Hippocampal formation (tissue), 2 donors: ENCODE results near the gene LAMA2.

Experiments
- DNase-seq, 2 donors: peaks; one replicate each; lab custom pipeline; 2025; lab: John Stamatoyannopoulos, UW

LAMA2 gene

GRCh38 chr6:128899341-128900050 is 16.6 kb downstream of the LAMA2 start:
- no peak for DNase-seq

- DNase-seq: no peak
These were observed 20.8 kb downstream of the LAMA2 start for GRCh38 chr6:128903715-128904114.

- no peak for DNase-seq
These were observed 31.1 kb downstream of the LAMA2 start for GRCh38 chr6:128914051-128914450.

GRCh38 chr6:128918886-128919285 is 35.9 kb downstream of the LAMA2 start:
- DNase-seq: no peak

- no peak for DNase-seq
These were observed 36.7 kb downstream of the LAMA2 start for GRCh38 chr6:128919412-128920180.

- no peak for DNase-seq
These were observed 42.8 kb downstream of the LAMA2 start for GRCh38 chr6:128925765-128926164.

- DNase-seq: no peak
These were observed 46.9 kb downstream of the LAMA2 start for GRCh38 chr6:128929869-128930268.

GRCh38 chr6:128930321-128930720 is 47.4 kb downstream of the LAMA2 start:
- no peak for DNase-seq

GRCh38 chr6:128932061-128932460 is 49.1 kb downstream of the LAMA2 start:
- DNase-seq: no peak

GRCh38 chr6:128950864-128951263 is 67.9 kb downstream of the LAMA2 start:
- DNase-seq: no peak

GRCh38 chr6:128952902-128953301 is 70.0 kb downstream of the LAMA2 start:
- DNase-seq: no peak

GRCh38 chr6:128954308-128955043 is 71.5 kb downstream of the LAMA2 start:
- DNase-seq: no peak

GRCh38 chr6:128963561-128963960 is 80.6 kb downstream of the LAMA2 start:
- no peak for DNase-seq

GRCh38 chr6:128964233-128964755 is 81.4 kb downstream of the LAMA2 start:
- DNase-seq: no peak

- DNase-seq: no peak
These were observed 81.8 kb downstream of the LAMA2 start for GRCh38 chr6:128964771-128965170.

GRCh38 chr6:128966934-128967333 is 84.0 kb downstream of the LAMA2 start:
- DNase-seq: no peak

GRCh38 chr6:128979071-128979470 is 96.1 kb downstream of the LAMA2 start:
- no peak for DNase-seq

GRCh38 chr6:128981716-128982115 is 98.8 kb downstream of the LAMA2 start:
- no peak for DNase-seq

- no peak for DNase-seq
These were observed 107.4 kb downstream of the LAMA2 start for GRCh38 chr6:128990360-128990759.

GRCh38 chr6:128990915-128991314 is 108.0 kb downstream of the LAMA2 start:
- no peak for DNase-seq

GRCh38 chr6:128993166-128993565 is 110.2 kb downstream of the LAMA2 start:
- no peak for DNase-seq

- no peak for DNase-seq
These were observed 114.9 kb downstream of the LAMA2 start for GRCh38 chr6:128997880-128998279.
